Stimulated activated CD8-positive, alpha-beta memory T cell treated with anti-CD3 and anti-CD28 coated beads, Interleukin-7, amount 100 ng/mL, for 24 hours (primary cell): ENCODE results near the gene SLC30A7.
"Not testable (repeated sequence)": the region's sequence is repeated elsewhere in the genome, so short reads cannot be mapped to it uniquely, and the experiment has no call there.

Experiments used
- DNase-seq: peaks from one replicate; pipeline ENCODE4 v3.0.0-alpha.2; 2020; ENCODE audit warnings: low read depth

Gene SLC30A7

DNA sequence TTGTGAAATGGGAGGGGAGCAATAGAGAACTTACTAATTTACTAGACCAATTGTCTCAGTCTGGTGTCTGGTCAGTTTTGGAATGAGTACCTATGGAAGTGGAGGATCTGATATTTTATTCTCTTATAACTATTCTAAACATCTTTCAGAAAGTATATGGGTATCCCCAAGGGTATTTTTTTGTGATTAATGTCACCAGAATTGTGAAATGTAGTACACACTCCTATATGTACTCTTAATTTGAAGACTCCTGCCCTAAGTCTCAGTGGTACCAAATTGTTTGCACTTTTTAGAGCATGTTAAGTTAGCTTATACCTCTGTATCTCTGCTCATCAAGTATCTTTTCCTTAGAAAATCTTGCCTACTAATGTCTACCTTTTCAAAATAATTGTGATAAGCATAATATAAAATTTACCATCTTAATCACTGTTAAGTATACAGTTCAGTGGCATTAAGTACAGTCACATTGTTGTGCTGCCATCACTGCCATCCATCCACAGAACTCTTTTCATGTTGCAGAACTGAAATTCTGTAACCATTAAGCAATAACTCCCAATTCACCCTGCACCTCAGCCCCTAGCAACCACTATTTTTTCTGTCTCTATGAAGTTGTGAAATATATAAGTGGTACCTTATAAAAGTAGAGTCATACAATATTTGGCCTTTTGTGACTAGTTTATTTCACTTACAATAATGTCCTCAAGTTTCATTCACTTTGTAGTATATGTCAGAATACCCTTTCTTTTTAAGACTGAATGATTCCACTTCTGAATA is 40.5 kb downstream of the SLC30A7 start:
- DNase-seq = no peak

- no peak for DNase-seq
Observed at GRCh38 chr1:100941098-100941527, 45.2 kb downstream of the SLC30A7 start.

- DNase-seq = no peak
Observed at GRCh38 chr1:100941580-100942216, 45.8 kb downstream of the SLC30A7 start.

DNA sequence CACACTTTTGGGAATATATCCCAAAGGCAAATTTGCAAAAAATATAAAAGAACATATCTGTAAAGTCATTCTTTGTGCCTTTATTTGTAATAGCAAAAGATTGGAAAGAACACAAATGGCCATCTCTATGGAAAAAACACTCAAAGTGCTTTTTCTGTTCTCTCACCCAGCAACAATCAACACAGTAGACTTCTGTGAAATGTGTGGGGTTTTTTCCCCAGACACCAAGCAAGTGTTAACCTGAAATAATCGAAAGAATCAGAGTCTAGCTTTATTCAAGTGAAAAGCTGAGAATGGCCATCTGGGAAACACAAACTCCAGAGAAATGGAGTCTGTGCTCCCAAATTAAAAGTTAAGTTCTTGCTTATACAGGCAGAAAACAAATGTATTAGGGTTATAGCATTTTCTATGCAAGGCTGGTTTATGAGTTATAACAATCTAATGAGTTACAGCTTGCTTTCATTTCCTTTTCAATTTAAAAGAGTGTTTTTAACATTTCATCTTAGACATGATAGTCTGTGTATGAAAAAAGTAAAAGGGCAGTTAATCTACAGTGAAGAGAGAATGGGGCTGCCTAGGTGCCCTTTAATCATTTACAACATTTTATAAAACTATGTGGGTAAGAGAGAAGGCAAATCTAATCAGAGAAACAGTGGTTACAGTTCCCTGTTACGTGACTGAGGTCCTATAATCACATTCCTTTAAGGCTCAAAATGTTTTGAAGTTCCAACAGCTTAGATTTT is 46.6 kb downstream of the SLC30A7 start:
- no peak for DNase-seq

DNA sequence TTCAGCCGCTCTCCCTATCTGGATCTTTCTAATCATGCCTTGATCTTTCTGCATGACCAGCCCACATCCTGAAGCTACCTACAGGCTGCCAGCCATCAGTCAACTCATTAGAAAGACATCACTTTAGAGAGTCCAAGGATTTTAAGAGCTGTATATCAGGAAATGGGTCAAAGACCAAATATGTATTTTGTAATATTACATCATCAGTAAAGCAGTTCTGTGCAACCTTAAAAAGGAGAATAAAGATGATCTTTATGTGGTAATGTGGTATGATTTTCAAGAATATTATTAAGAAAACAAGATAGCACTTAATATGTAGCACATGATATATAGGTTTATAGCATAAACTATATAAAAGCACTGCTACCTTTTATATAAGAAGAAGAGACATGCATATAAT is 47.6 kb downstream of the SLC30A7 start:
- DNase-seq = no peak

DNA sequence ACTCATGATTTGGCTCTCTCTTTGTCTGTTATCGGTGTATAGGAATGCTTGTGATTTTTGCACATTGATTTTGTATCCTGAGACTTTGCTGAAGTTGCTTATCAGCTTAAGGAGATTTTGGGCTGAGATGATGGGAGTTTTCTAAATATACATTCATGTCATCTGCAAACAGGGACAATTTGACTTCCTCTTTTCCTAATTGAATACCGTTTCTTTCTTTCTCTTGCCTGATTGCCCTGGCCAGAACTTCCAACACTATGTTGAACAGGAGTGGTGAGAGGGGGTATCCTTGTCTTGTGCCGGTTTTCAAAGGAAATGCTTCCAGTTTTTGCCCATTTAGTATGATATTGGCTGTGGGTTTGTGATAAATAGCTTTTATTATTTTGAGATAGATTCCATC is 50.2 kb downstream of the SLC30A7 start:
- not testable (repeated sequence) for DNase-seq

- DNase-seq = not testable (repeated sequence)
Observed at GRCh38 chr1:100947816-100948215, 51.9 kb downstream of the SLC30A7 start.

DNA sequence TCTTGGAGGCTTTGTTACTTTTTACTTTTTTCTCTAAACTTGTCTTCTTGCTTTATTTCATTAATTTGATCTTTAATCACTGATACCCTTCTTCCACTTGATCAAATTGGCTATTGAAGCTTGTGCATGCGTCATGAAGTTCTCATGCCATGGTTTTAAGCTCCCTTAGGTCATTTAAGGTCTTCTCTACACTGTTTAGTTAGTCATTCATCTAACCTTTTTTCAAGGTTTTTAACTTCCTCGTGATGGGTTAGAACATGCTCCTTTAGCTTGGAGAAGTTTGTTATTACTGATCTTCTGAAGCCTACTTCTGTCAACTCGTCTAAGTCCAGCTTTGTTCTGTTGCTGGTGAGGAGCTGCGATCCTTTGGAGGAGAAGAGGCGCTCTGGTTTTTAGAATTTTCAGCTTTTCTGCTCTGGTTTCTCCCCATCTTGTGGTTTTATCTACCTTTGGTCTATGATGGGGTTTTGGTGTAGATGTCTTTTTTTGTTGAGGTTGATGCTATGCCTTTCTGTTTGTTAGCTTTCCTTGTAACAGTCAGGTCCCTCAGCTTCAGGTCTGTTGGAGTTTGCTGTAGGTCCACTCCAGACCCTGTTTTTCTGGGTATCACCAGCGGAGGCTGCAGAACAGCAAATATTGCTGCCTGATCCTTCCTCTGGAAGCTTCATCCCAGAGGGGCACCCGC is 53.0 kb downstream of the SLC30A7 start:
- DNase-seq = not testable (repeated sequence)

- not testable (repeated sequence) for DNase-seq
Observed at GRCh38 chr1:100949515-100950158, 53.7 kb downstream of the SLC30A7 start.

GRCh38 chr1:100950337-100950736 is 54.4 kb downstream of the SLC30A7 start:
- no peak for DNase-seq

DNA sequence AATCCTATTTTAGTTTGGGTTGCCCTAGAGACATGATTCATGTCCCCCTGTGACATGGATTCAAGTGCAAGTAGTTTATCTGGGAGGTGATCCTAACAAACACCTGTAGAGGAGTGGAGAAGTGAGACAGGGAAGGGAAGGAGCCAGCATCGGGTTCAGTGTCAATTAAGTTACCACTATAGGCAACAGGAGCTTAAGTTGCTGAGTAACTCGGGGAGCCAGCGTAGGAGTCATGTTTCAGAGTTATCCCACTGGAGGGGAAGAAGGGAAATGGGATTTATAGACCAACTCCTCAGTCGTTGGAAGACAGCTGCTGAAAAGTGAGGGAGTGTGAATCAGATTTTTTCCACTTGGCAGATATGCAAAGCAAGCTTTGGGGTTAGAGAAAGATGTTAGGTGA is 54.9 kb downstream of the SLC30A7 start:
- DNase-seq = no peak

- no peak for DNase-seq
Observed at GRCh38 chr1:100952104-100952745, 56.3 kb downstream of the SLC30A7 start.

- DNase-seq = not testable (repeated sequence)
Observed at GRCh38 chr1:100952970-100953369, 57.1 kb downstream of the SLC30A7 start.

DNA sequence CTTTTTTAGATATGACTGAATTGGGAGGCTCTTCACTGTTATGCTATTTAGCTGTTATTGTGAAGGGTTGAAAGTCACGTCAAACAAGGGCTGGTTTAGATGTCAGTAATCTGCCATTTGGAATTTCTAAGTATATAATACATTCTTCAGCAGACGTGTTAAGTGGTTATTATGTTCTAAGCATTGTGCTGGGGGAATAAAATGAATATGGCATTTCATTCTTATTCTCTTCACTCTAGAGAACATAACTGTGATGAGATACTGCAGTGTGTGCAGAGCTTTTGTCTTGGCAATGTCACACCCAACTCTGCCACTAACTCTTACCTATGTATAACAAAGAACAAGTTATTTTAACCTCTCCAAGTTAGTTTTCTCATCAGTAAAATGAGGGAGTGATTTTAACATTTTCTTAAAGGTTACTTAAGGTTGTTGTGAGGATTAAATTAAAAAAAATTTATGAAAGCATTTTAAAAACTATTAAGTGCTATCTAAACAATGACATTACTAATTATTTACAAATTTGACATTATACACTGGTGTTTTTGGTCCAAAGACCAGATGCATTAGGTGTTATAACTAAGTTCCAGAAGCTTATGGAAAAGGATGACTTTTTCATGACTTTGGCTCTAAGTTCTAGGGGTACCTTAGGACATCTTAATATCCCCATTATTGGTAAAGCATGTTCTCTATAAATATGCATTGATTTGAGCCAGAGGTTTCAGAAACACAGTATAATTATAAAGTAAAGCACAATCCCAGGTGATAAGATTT is 58.3 kb downstream of the SLC30A7 start:
- DNase-seq = no peak

DNA sequence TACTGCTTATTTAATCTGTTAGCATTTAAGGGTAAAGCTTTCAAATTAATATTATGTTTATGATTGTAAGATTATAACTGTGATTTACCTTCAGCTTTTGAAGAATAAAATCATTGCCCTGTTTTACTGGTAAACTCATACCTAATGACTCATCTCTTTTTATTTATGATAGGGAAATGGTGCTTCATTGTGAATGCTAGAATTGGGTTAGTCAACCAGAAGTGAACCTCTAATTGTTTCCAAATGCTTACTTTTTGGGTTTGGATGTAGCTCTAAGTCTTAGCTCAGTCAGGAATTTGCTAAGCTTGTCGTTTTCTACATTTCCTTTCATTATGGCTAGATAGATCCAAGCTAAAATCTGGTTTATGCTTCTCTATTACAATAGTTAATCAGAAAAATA is 59.4 kb downstream of the SLC30A7 start:
- DNase-seq = no peak

DNA sequence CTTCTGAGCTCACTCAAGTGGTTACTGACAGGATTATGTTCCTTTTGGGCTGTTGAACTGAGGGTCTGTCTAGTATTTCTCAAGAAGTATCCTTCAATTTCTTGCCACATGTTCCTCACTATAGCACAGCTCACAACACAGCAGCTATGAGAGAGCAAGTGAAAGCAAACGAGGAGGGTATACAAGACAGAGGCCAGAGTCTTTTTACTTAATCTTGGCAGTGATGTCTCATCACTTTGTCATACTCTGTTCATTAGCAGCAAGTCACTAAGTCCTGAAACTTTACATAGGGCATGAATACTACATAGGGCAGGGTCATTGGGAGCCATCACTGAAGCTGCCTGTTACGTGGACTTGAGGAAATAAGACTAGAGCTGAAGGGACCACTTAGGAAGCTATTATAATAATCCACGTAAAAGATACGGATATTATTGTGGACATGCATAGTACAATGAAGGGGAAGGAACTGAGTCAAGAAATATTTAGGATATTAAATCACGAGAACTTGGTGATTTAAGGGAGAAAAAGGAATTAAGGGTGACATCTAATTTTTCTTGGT is 63.7 kb downstream of the SLC30A7 start:
- DNase-seq = no peak

DNA sequence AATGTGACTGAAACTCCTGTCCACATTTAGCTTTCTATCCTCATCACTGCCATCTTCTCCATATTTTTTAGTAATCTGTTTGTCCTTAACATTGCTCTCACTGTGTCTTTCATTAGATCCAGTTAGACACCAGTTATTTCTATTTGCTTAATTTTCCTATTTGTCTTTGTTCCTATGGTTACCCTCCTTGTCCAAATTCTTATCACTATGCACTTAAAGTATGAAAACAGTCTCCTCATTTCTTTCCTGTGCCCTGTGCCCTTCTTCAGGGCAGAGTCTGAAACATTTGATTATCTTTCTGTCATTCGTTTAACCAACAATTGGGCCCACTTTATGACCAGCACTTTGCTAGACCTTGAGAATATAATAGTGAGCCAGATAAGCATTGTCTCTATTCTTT is 64.2 kb downstream of the SLC30A7 start:
- no peak for DNase-seq

DNA sequence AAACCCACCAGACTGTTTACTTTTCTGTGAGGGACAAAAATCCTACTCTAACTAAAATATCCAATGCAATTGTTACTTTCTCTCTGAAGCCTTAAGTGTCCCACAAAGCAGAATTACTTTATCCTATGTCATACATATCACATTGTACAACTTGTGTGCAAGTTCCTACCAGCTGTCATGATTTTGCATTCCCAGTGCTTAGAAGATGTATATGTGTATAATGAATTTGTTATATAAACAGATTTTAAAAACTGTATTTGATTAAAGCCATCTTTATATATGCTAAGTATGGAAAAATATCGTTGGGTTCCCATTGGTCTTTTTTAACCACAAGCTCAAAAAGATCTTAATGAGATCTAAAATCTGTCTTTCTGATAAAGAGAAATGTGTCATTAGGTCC is 72.7 kb downstream of the SLC30A7 start:
- no peak for DNase-seq

DNA sequence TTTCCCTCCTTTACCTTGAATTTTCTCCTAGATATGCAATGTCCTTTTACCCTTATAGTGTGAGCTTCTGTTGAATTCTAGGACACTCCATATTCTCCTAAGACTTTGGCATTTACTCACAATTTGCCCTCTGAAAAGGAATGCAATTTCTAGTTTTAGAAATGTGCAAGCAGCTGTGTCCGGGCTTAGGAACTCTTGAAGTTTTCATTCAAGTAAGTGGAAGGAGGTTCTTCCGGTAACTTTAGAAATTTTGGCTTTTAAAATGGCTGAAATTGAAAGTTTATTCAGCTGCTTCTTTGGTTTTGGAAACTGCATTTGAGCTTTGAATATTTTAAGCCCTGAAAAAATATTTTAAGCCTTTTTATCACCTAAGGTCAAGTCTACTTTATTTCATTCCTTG is 73.4 kb downstream of the SLC30A7 start:
- no peak for DNase-seq

DNA sequence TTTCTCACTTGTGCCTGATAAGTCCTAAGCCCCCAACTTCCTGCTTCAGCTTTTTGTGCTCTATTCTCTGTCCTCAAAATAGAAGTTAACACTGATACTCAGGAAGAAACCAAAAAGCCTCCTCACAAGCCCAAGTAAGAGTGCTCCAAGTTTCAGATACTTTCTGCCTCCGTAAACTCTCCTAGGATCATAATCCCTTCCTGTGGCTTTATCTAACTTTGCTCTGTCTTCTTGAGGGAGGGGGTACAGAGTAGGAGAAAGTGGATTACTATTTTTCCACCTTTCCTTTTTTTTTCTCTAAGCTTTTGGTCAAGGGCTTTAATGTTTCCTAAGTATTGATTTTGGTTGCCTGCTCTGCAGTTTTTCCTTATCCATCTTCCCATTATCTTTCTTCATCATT is 75.1 kb downstream of the SLC30A7 start:
- no peak for DNase-seq
